Body of pancreas (tissue), 4 donors: ENCODE measurements around the gene KPNA3. TPM values are rescaled to one million over a fixed set of nuclear protein-coding genes. Genes with fewer than 3 reads are reported as not detected.
"Not testable (repeated sequence)": the region's sequence is repeated elsewhere in the genome, so short reads cannot be mapped to it uniquely, and the experiment has no call there.

ENCODE experiments used
- ATAC-seq: fragments of 150-250 bp; one replicate; pipeline ENCODE4 v1.9.1; 2016
- DNase-seq, 4 donors: peaks; one replicate each; pipeline ENCODE4 v3.0.0-alpha.2; 2019
- H3K27ac ChIP-seq, 4 donors: fragments of 200-600 bp; sonication (generic); 1 replicate in 3 of 4; 2 replicates in 1 of 4; pipeline versions ENCODE4 v1.5.1 to v1.6.1; 2016 to 2019; ENCODE audit warnings: mild to moderate bottlenecking in 1 of 4, mixed read lengths in 1 of 4, moderate library complexity in 1 of 4
- H3K27me3 ChIP-seq, 2 donors: fragments of 200-600 bp; sonication (generic); one replicate each; pipeline ENCODE4 v1.6.0; 2016; ENCODE audit warnings: mild to moderate bottlenecking in 1 of 2
- H3K36me3 ChIP-seq, 2 donors: fragments of 200-600 bp; sonication (generic); replicated peaks in 1 of 2; 2 replicates each; pipeline ENCODE4 v1.5.1; 2016; ENCODE audit warnings: low read depth in 2 of 2; ENCODE audit not compliant: insufficient read depth in 1 of 2
- H3K4me1 ChIP-seq: fragments of 200-600 bp; sonication (generic); one replicate; pipeline ENCODE4 v1.6.0; 2016
- H3K4me3 ChIP-seq, 2 donors: fragments of 200-600 bp; sonication (generic); 1 replicate in 1 of 2; 2 replicates in 1 of 2; pipeline ENCODE4 v1.5.1; 2016 to 2019
- H3K9me3 ChIP-seq, 3 donors: fragments of 200-600 bp; sonication (generic); 1 replicate in 2 of 3; 2 replicates in 1 of 3; pipeline ENCODE4 v1.5.1; 2016
- CTCF ChIP-seq, 7 experiments: fragments of 450-650 bp in 4 of 7; fragments of 200-600 bp in 3 of 7; sonication (generic) in 3 of 7; IDR thresholded peaks; one replicate each; pipeline ENCODE4 v1.5.1; 2016 to 2019; ENCODE audit warnings: antibody characterized with exemption in 7 of 7
- POLR2A ChIP-seq, 3 donors: fragments of 450-650 bp; IDR thresholded peaks; one replicate each; pipeline ENCODE4 v1.6.1; 2016; ENCODE audit warnings: antibody characterized with exemption in 3 of 3, mild to moderate bottlenecking in 2 of 3
- WGBS, 2 donors: methylation state at CpG; one replicate each; pipeline ENCODE4 v1.1.5; 2017; 5-methylcytosine and 5-hydroxymethylcytosine counted together
- intact Hi-C: fragments of 100-400 bp; cut with DNase I; formaldehyde crosslinking; loops from one replicate; pipeline ENCODE4 v1.15.1; 2023
- total RNA-seq, 2 donors: library from RNA; depleted of rRNA; stranded (reverse); fragments of >200 nt; gene quantifications; one replicate each; pipeline ENCODE4 v1.1.0, GENCODE V29; 2016

KPNA3 gene
- total RNA-seq, 2 donors from 2014 or later: 6.3 to 10.9 TPM

GRCh38 chr13:49820591-49821215 is 28.2 kb upstream of the KPNA3 start:
- intact Hi-C loops: no loop called here

GRCh38 chr13:49816047-49816446 is 23.6 kb upstream of the KPNA3 start:
- H3K9me3 ChIP-seq, intact Hi-C loops, DNase-seq, H3K4me3 ChIP-seq, H3K27ac ChIP-seq, H3K36me3 ChIP-seq, H3K27me3 ChIP-seq, H3K4me1 ChIP-seq, ATAC-seq: not testable (repeated sequence)
- WGBS, 2 donors: 62 to 79% methylated on average over 4 of the region's 4 CpGs

More at GRCh38 chr13:49820591-49821215, 28.2 kb upstream of the KPNA3 start:
- WGBS, 2 donors: 73 to 85% methylated on average over 2 of the region's 2 CpGs
- ATAC-seq: no peak
- Histone ChIP-seq H3K4me1 (peaks cover 4% of the 10 kb centered on the region), H3K9me3 (no peaks in the 10 kb centered on the region), H3K27me3 (no peaks in the 10 kb centered on the region), H3K36me3 (no peaks in the 10 kb centered on the region), H3K27ac (no peak overlapping the region), H3K4me3 (no peak overlapping the region)
- DNase-seq: no peak
- TF ChIP-seq CTCF (IDR thresholded peaks at IDR 0.05): no peak
- no peak for TF ChIP-seq POLR2A (IDR thresholded peaks at IDR 0.05)

- intact Hi-C loops: no loop called here
- Histone ChIP-seq H3K36me3 (no peaks in the 10 kb centered on the region), H3K9me3 (no peaks in the 10 kb centered on the region), H3K27ac (no peak overlapping the region), H3K4me1 (peaks cover 11% of the 10 kb centered on the region), H3K27me3 (no peaks in the 10 kb centered on the region), H3K4me3 (no peak overlapping the region)
- WGBS, 2 donors: 77 to 78% methylated on average over 7 of the region's 7 CpGs
- ATAC-seq: no peak
- no peak for DNase-seq
- TF ChIP-seq CTCF (IDR thresholded peaks at IDR 0.05) (no peak), POLR2A (IDR thresholded peaks at IDR 0.05) (no peak)
Observed at GRCh38 chr13:49814551-49815270, 22.2 kb upstream of the KPNA3 start.

GRCh38 chr13:49812812-49813211 is 20.3 kb upstream of the KPNA3 start:
- DNase-seq: no peak
- Histone ChIP-seq H3K9me3 (no peaks in the 10 kb centered on the region), H3K36me3 (no peaks in the 10 kb centered on the region), H3K27me3 (no peaks in the 10 kb centered on the region), H3K4me3 (no peak overlapping the region), H3K4me1 (peaks cover 11% of the 10 kb centered on the region), H3K27ac (no peak overlapping the region)
- ATAC-seq: no peak
- WGBS, 2 donors: 64 to 65% methylated on average over 4 of the region's 4 CpGs
- TF ChIP-seq POLR2A (IDR thresholded peaks at IDR 0.05) (no peak), CTCF (IDR thresholded peaks at IDR 0.05) (no peak)
- intact Hi-C loops: no loop called here

- no peak for TF ChIP-seq POLR2A (IDR thresholded peaks at IDR 0.05)
- no peak for TF ChIP-seq CTCF (IDR thresholded peaks at IDR 0.05)
- H3K36me3 ChIP-seq: no peaks in the 10 kb centered on the region
- DNase-seq (no peak), ATAC-seq (no peak)
- WGBS, 2 donors: 88 to 90% methylated on average over 4 of the region's 4 CpGs
- peaks cover 11% of the 10 kb centered on the region for H3K4me1 ChIP-seq
- no peaks in the 10 kb centered on the region for H3K9me3 ChIP-seq
- no peaks in the 10 kb centered on the region for H3K27me3 ChIP-seq
- no peak overlapping the region for H3K4me3 ChIP-seq
- no peak overlapping the region for H3K27ac ChIP-seq
- intact Hi-C loops: no loop called here
Observed at GRCh38 chr13:49811527-49811908, 19.0 kb upstream of the KPNA3 start.
